ENCODE results near the gene CST9L. TPM values are rescaled to one million over a fixed set of nuclear protein-coding genes. Genes with fewer than 3 reads are reported as not detected.

CST9L gene
- total RNA-seq, 1 experiment from 2014 or later, result not detected

- no TSS peak for BruUV-seq (replicated peaks)
- Mint-ChIP-seq H3K36me3 (ENCODE audit: insufficient read depth, unreplicated experiment) (no peaks in the 10 kb centered on the region), H3K9me3 (ENCODE audit: low read depth, unreplicated experiment) (no peaks in the 10 kb centered on the region), H3K4me3 (ENCODE audit: low read depth, unreplicated experiment) (no peak overlapping the region), H3K4me1 (ENCODE audit: low read depth, unreplicated experiment) (no peaks in the 10 kb centered on the region), H3K27me3 (ENCODE audit: unreplicated experiment) (no peaks in the 10 kb centered on the region), H3K27ac (ENCODE audit: unreplicated experiment) (no peak overlapping the region)
- intact Hi-C loops (cut with micrococcal nuclease; ENCODE audit: unreplicated experiment), result no loop called here
- CTCF ChIA-PET, result no interaction called here
- DNase-seq, result no peak
- no peak for TF ChIP-seq CTCF (IDR thresholded peaks at IDR 0.05; ENCODE audit: unreplicated experiment)
These were observed 667 bp upstream of the CST9L start for GRCh38 chr20:23568971-23569330.

GRCh38 chr20:23566199-23566932 lies 1.9 kb downstream of the CST9L start:
- intact Hi-C loops (cut with micrococcal nuclease; ENCODE audit: unreplicated experiment), result no loop called here
- H3K36me3 Mint-ChIP-seq (ENCODE audit: insufficient read depth, unreplicated experiment), result no peaks in the 10 kb centered on the region
- TF ChIP-seq CTCF (IDR thresholded peaks at IDR 0.05; ENCODE audit: unreplicated experiment), result no peak
- CTCF ChIA-PET, result no interaction called here
- H3K27ac Mint-ChIP-seq (ENCODE audit: unreplicated experiment), result no peak overlapping the region
- no peaks in the 10 kb centered on the region for H3K4me1 Mint-ChIP-seq (ENCODE audit: low read depth, unreplicated experiment)
- H3K4me3 Mint-ChIP-seq (ENCODE audit: low read depth, unreplicated experiment), result no peak overlapping the region
- no peaks in the 10 kb centered on the region for H3K9me3 Mint-ChIP-seq (ENCODE audit: low read depth, unreplicated experiment)
- DNase-seq, result no peak
- no peaks in the 10 kb centered on the region for H3K27me3 Mint-ChIP-seq (ENCODE audit: unreplicated experiment)
- no TSS peak for BruUV-seq (replicated peaks)

- Mint-ChIP-seq H3K27me3 (ENCODE audit: unreplicated experiment) (no peaks in the 10 kb centered on the region), H3K4me3 (ENCODE audit: low read depth, unreplicated experiment) (no peak overlapping the region), H3K9me3 (ENCODE audit: low read depth, unreplicated experiment) (no peaks in the 10 kb centered on the region), H3K36me3 (ENCODE audit: insufficient read depth, unreplicated experiment) (no peaks in the 10 kb centered on the region), H3K4me1 (ENCODE audit: low read depth, unreplicated experiment) (no peaks in the 10 kb centered on the region), H3K27ac (ENCODE audit: unreplicated experiment) (no peak overlapping the region)
- no peak for DNase-seq
- CTCF ChIA-PET, result no interaction called here
- TF ChIP-seq CTCF (IDR thresholded peaks at IDR 0.05; ENCODE audit: unreplicated experiment), result no peak
- intact Hi-C loops (cut with micrococcal nuclease; ENCODE audit: unreplicated experiment), result no loop called here
- no TSS peak for BruUV-seq (replicated peaks)
These were observed 2.7 kb downstream of the CST9L start for GRCh38 chr20:23565503-23566045.

- DNase-seq, result no peak
- CTCF ChIA-PET, result no interaction called here
- H3K4me1 Mint-ChIP-seq (ENCODE audit: low read depth, unreplicated experiment), result no peaks in the 10 kb centered on the region
- TF ChIP-seq CTCF (IDR thresholded peaks at IDR 0.05; ENCODE audit: unreplicated experiment), result no peak
- H3K9me3 Mint-ChIP-seq (ENCODE audit: low read depth, unreplicated experiment), result no peaks in the 10 kb centered on the region
- H3K27ac Mint-ChIP-seq (ENCODE audit: unreplicated experiment), result no peak overlapping the region
- no peak overlapping the region for H3K4me3 Mint-ChIP-seq (ENCODE audit: low read depth, unreplicated experiment)
- intact Hi-C loops (cut with micrococcal nuclease; ENCODE audit: unreplicated experiment), result no loop called here
- no TSS peak for BruUV-seq (replicated peaks)
- no peaks in the 10 kb centered on the region for H3K36me3 Mint-ChIP-seq (ENCODE audit: insufficient read depth, unreplicated experiment)
- no peaks in the 10 kb centered on the region for H3K27me3 Mint-ChIP-seq (ENCODE audit: unreplicated experiment)
These were observed 3.4 kb downstream of the CST9L start for GRCh38 chr20:23564927-23565326.
